ENCODE results near the gene PTAFR.

The PTAFR gene

GRCh38 chr1:28115267-28115666 lies 61.2 kb downstream of the PTAFR start:
- H3K4me3 ChIP-seq = no peak overlapping the region
- intact Hi-C loops (cut with DNase I; ENCODE audit: low total_unique reads) = no loop called here
- H3K4me1 ChIP-seq = no peaks in the 10 kb centered on the region
- H3K9me3 ChIP-seq = no peaks in the 10 kb centered on the region
- no peak for TF ChIP-seq CTCF (IDR thresholded peaks at IDR 0.05)
- peak in 1 of 2 donors; percentile 33 for DNase-seq
- no peaks in the 10 kb centered on the region for H3K27me3 ChIP-seq
- H3K36me3 ChIP-seq = no peaks in the 10 kb centered on the region
- H3K27ac ChIP-seq = no peak overlapping the region

- no peak for DNase-seq
- Histone ChIP-seq H3K9me3 (no peaks in the 10 kb centered on the region), H3K4me3 (no peak overlapping the region), H3K4me1 (no peaks in the 10 kb centered on the region), H3K27me3 (no peaks in the 10 kb centered on the region), H3K36me3 (no peaks in the 10 kb centered on the region), H3K27ac (no peak overlapping the region)
- no peak for TF ChIP-seq CTCF (IDR thresholded peaks at IDR 0.05)
- intact Hi-C loops (cut with DNase I; ENCODE audit: low total_unique reads) = no loop called here
These were observed 61.6 kb downstream of the PTAFR start for GRCh38 chr1:28114844-28115243.

GRCh38 chr1:28113242-28113572 lies 63.3 kb downstream of the PTAFR start:
- no peaks in the 10 kb centered on the region for H3K36me3 ChIP-seq
- intact Hi-C loops (cut with DNase I; ENCODE audit: low total_unique reads) = no loop called here
- no peaks in the 10 kb centered on the region for H3K4me1 ChIP-seq
- no peak for DNase-seq
- no peak overlapping the region for H3K4me3 ChIP-seq
- no peak overlapping the region for H3K27ac ChIP-seq
- H3K9me3 ChIP-seq = no peaks in the 10 kb centered on the region
- no peak for TF ChIP-seq CTCF (IDR thresholded peaks at IDR 0.05)
- no peaks in the 10 kb centered on the region for H3K27me3 ChIP-seq

DNA sequence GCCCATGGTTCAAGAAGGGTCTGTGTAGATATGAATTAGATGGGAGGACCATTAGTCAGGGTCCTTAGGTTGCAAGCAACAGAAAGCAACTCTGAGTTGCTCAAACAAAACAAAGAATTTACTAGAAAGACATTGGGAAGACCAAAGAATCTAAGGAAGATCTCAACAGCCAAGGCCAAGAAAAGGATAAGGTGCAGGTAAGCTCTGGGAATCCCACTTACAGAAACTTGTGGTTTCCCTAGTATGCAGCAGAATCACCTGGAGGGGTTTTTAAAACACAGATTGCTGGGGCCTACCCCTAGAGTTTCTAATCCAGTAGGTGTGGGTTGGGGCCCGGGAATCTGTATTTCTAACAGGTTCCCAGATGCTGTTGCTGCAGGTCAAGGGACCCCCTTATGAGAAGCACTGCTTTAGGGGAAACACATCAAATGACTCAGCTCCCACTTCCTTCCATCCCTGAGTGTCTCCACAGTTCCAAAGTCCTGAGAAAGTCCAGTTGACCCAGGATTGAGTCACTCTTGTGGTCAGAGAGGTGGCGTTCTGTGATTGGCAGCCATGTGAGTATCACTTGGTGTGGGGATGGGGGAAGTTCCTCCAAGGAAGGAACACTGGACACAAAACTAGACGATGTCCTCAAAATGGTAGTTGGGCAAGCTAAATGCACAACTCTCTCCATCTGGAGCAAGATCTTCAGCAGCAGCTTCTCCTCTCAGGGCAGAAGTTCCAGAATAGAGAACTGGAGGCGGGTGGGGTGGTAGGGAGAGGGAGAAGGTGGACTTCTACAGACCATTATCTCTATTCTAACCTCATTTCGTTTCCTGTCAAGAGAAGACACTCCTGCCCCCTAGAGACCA lies 63.9 kb downstream of the PTAFR start:
- Histone ChIP-seq H3K4me1 (no peaks in the 10 kb centered on the region), H3K36me3 (no peaks in the 10 kb centered on the region), H3K9me3 (no peaks in the 10 kb centered on the region), H3K4me3 (no peak overlapping the region), H3K27me3 (no peaks in the 10 kb centered on the region), H3K27ac (no peak overlapping the region)
- TF ChIP-seq CTCF (IDR thresholded peaks at IDR 0.05) = no peak
- DNase-seq = peak; percentile 55 to 61
- intact Hi-C loops (cut with DNase I; ENCODE audit: low total_unique reads) = no loop called here

GRCh38 chr1:28111157-28111556 lies 65.3 kb downstream of the PTAFR start:
- H3K9me3 ChIP-seq = no peaks in the 10 kb centered on the region
- no peaks in the 10 kb centered on the region for H3K4me1 ChIP-seq
- intact Hi-C loops (cut with DNase I; ENCODE audit: low total_unique reads) = no loop called here
- no peak for DNase-seq
- no peak for TF ChIP-seq CTCF (IDR thresholded peaks at IDR 0.05)
- H3K36me3 ChIP-seq = no peaks in the 10 kb centered on the region
- H3K4me3 ChIP-seq = no peak overlapping the region
- H3K27ac ChIP-seq = no peak overlapping the region
- H3K27me3 ChIP-seq = no peaks in the 10 kb centered on the region
